Right lobe of liver (tissue), 6 donors: ENCODE measurements around the gene ADGRG3. TPM values are rescaled to one million over a fixed set of nuclear protein-coding genes. Genes with fewer than 3 reads are reported as not detected.

ENCODE experiments used
- ATAC-seq, 4 donors: fragments of 200-7000 bp; cut with Tn5 transposase; one replicate each; pipeline ENCODE4 v1.9.1; 2020; ENCODE audit warnings: mild to moderate bottlenecking in 4 of 4, moderate library complexity in 4 of 4
- DNase-seq, 3 donors: peaks; one replicate each; pipeline ENCODE4 v3.0.0-alpha.2; 2020
- H3K27ac ChIP-seq, 3 donors: fragments of 200-600 bp; one replicate each; pipeline ENCODE4 v1.8.0; 2022
- H3K27me3 ChIP-seq, 2 donors: fragments of 200-600 bp; one replicate each; pipeline ENCODE4 v1.8.0; 2022
- H3K36me3 ChIP-seq, 4 donors: fragments of 200-600 bp; sonication (generic) in 1 of 4; one replicate each; pipeline versions ENCODE4 v1.5.1 to v1.8.0; 2017 to 2022; ENCODE audit warnings: control low read depth in 1 of 4
- H3K4me1 ChIP-seq, 4 donors: fragments of 200-600 bp; sonication (generic) in 1 of 4; one replicate each; pipeline versions ENCODE4 v1.5.1 to v1.8.0; 2017 to 2022; ENCODE audit warnings: control low read depth in 1 of 4
- H3K4me3 ChIP-seq, 3 donors: fragments of 200-600 bp; one replicate each; pipeline ENCODE4 v1.8.0; 2022
- H3K9me3 ChIP-seq, 4 donors: fragments of 200-600 bp; sonication (generic) in 1 of 4; one replicate each; pipeline versions ENCODE4 v1.5.1 to v1.8.0; 2017 to 2022; ENCODE audit warnings: control low read depth in 1 of 4
- POLR2A ChIP-seq: fragments of 450-650 bp; IDR thresholded peaks from one replicate; pipeline ENCODE4 v1.6.1; 2017; ENCODE audit warnings: antibody characterized with exemption, mild to moderate bottlenecking
- WGBS: methylation state at CpG from one replicate; pipeline ENCODE4 v1.1.6; 2018; ENCODE audit warnings: low coverage, low lambda C conversion rate; ENCODE audit not compliant: insufficient coverage; ENCODE audit errors: missing lambda C conversion rate; 5-methylcytosine and 5-hydroxymethylcytosine counted together
- intact Hi-C, 2 donors: fragments of 100-400 bp; cut with DNase I; formaldehyde crosslinking; loops; one replicate each; pipeline versions ENCODE4 v1.11.2 to v1.14.1; 2022
- total RNA-seq, 6 experiments: library from RNA; depleted of rRNA in 2 of 6; stranded (reverse); fragments of >200 nt in 2 of 6; fragmentation: NEBNext Ultra II Directional in 3 of 6; extraction: Animal tissue kit (Norgen Biotek cat#: 25700) in 3 of 6; gene quantifications; one replicate each; pipeline versions ENCODE4 v1.1.0 to v1.2.4, GENCODE V29; 2016 to 2023
- TF ChIP-seq, protein P1 (sequence below), 4 donors: fragments of 200-600 bp in 3 of 4; fragments of 450-650 bp in 1 of 4; IDR thresholded peaks; one replicate each; pipeline versions ENCODE4 v1.5.1 to v1.8.0; 2016 to 2022; ENCODE audit warnings: antibody characterized with exemption in 4 of 4, mild to moderate bottlenecking in 2 of 4
- donor health status: DM: no; HTN: yes; CAD: no.
- donor health status: DM: no; HTN: no; CAD: no.
- donor health status: DM: no; HTN: no; CAD: no.
- donor health status: DM: no; HTN: yes; CAD: no.
- donor health status: DM: no; HTN: yes; CAD: no.

The ADGRG3 gene
- total RNA-seq, 6 experiments from 2014 or later, result 0.37 to 1.6 (median 0.83) TPM

DNA sequence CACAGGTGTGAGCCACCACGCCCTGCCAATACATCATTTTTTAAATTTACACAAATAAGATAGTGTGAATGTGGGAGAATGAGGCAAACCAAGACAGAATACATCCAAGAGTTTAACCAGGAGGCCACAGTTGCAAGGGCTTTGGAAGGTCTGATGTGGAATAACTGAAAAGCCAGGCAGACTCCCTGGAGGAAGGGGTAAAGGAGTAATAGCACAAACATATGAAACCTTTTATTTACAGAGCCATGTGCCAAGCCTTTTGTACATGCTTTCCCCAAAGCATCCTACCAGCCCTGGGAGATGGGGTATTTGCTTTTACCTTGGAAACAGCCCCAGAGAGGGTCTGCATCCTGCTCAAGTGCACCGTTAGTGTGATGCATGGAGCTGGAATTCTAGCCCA is 4.7 kb downstream of the ADGRG3 start:
- Histone ChIP-seq H3K36me3 (no peaks in the 10 kb centered on the region), H3K9me3 (no peaks in the 10 kb centered on the region), H3K4me1 (peaks cover 0 to 29% (median 9%) of the 10 kb centered on the region in 4 donors), H3K27me3 (no peaks in the 10 kb centered on the region), H3K4me3 (no peak overlapping the region), H3K27ac (no peak overlapping the region)
- 86% methylated on average over 1 of the region's 2 CpGs for WGBS
- intact Hi-C loops, result no loop called here
- DNase-seq, result no peak
- no peak for ATAC-seq
- TF ChIP-seq, protein P1, sequence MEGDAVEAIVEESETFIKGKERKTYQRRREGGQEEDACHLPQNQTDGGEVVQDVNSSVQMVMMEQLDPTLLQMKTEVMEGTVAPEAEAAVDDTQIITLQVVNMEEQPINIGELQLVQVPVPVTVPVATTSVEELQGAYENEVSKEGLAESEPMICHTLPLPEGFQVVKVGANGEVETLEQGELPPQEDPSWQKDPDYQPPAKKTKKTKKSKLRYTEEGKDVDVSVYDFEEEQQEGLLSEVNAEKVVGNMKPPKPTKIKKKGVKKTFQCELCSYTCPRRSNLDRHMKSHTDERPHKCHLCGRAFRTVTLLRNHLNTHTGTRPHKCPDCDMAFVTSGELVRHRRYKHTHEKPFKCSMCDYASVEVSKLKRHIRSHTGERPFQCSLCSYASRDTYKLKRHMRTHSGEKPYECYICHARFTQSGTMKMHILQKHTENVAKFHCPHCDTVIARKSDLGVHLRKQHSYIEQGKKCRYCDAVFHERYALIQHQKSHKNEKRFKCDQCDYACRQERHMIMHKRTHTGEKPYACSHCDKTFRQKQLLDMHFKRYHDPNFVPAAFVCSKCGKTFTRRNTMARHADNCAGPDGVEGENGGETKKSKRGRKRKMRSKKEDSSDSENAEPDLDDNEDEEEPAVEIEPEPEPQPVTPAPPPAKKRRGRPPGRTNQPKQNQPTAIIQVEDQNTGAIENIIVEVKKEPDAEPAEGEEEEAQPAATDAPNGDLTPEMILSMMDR (IDR thresholded peaks at IDR 0.05), result no peak
- TF ChIP-seq POLR2A, result no peak

DNA sequence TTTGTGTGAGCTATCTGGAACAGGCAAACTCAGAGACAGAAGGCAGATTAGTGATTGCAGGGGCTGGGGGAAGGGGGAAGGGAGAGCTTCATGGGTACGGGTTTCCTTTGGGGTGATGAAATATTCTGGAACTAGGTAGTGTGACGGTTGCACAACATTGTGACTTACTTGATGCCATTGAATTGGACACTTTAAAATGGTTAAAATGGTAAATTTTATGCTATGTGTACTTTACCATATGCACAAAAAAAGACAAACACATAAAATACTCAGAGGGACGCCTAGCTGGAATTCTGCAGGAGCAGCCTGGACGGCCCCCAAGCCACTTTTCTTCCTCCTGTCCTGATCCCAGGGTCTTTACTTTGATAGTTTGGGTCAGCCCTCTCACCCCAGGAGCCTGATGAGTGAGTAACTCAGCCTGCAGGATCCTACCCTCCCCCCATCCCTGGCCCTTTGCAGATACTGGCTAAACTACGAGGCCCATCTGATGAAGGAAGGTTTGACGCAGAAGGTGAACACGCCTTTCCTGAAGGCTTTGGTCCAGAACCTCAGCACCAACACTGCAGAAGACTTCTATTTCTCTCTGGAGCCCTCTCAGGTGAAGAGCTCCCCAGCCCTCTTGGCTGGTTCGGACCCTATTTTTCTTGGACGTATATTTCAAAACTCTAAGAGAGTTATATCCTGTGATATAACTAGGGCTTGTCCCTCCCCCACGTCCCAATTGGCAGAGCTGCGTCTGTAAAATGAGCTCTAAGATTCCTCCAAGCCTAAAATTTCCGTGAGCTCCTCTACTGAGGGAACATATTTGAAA is 7.8 kb downstream of the ADGRG3 start:
- DNase-seq (no peak), ATAC-seq (peak; percentile 42 to 68 (median 56))
- peaks cover 0 to 34% (median 11%) of the 10 kb centered on the region in 4 donors for H3K4me1 ChIP-seq
- TF ChIP-seq POLR2A, result no peak
- TF ChIP-seq, protein P1 (IDR thresholded peaks at IDR 0.05), result no peak
- peak overlapping the region in 1 of 3 donors; percentile 85 for H3K27ac ChIP-seq
- no peaks in the 10 kb centered on the region for H3K9me3 ChIP-seq
- H3K27me3 ChIP-seq, result no peaks in the 10 kb centered on the region
- no peak overlapping the region for H3K4me3 ChIP-seq
- intact Hi-C loops, result no loop called here
- WGBS, result 49% methylated on average over 8 of the region's 12 CpGs
- H3K36me3 ChIP-seq, result no peaks in the 10 kb centered on the region

DNA sequence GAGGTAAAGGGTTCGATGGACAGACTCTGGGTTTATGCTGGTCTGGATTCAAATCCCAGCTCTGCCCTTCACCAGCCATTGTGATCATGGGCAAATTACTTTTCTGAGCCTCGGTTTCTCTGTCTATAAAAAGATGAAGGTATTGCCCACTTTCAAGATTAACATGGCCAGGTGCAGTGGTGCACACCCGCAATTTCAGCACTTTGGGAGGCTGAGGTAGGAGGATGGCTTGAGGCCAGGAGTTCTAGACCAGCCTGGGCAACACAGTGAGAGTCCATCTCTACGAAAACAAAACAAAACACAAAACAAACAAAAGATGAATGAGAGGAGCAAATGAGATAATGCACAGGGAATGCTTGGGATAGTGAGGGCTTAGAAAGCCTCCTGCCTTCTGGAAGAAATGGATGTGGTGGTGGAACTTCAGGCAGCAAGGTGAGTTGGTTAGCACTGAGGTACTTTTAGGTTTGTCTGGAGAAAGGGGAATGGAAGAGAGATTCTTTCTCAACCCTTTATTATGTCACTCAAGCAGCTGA is 8.5 kb downstream of the ADGRG3 start:
- no peaks in the 10 kb centered on the region for H3K9me3 ChIP-seq
- peaks cover 0 to 34% (median 11%) of the 10 kb centered on the region in 4 donors for H3K4me1 ChIP-seq
- H3K27ac ChIP-seq, result peak overlapping the region in 1 of 3 donors; percentile 85
- TF ChIP-seq POLR2A, result no peak
- TF ChIP-seq, protein P1 (IDR thresholded peaks at IDR 0.05), result no peak
- no peaks in the 10 kb centered on the region for H3K27me3 ChIP-seq
- DNase-seq (no peak), ATAC-seq (peak in 3 of 4 donors; percentile 47 to 64 (median 60))
- no peaks in the 10 kb centered on the region for H3K36me3 ChIP-seq
- WGBS, result 60% methylated on average over 4 of the region's 4 CpGs
- intact Hi-C loops, result no loop called here
- H3K4me3 ChIP-seq, result no peak overlapping the region

DNA sequence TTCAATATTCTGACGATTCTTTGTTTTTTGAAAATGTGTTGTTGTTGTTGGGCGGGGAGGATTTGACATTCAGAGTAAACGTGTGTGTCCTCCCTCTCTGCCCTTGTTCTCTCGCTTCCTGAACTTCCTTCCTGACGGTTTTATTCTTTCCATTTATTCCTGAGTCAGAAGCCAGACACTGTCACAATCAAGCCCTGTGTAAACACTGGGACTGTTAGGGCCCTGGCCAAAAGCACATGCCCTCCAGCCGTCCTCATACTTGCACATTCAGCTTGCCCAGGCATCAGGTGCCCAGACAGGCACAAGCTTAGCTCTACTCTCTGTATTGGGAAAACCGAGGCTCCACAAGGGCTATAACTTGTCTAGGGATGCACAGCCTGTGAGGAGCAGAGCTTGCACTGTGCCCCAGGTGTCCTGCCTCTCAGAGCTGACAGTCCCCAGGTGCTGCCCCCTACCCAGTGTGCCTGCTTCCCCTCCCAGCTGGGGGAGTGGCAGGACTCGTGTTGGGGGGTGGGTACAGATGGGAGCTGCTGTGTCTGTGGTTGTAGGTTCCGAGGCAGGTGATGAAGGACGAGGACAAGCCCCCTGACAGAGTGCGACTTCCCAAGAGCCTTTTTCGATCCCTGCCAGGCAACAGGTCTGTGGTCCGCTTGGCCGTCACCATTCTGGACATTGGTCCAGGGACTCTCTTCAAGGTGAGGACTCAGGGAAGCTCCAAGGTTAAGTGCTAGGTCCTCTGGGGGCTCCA is 9.7 kb downstream of the ADGRG3 start:
- no peaks in the 10 kb centered on the region for H3K36me3 ChIP-seq
- H3K4me3 ChIP-seq, result no peak overlapping the region
- DNase-seq, result peak; percentile 79 to 92 (median 92)
- 13% methylated on average over 7 of the region's 14 CpGs for WGBS
- intact Hi-C loops, result no loop called here
- H3K9me3 ChIP-seq, result no peaks in the 10 kb centered on the region
- peak overlapping the region in 2 of 3 donors; percentile 32 to 85 for H3K27ac ChIP-seq
- no peaks in the 10 kb centered on the region for H3K27me3 ChIP-seq
- TF ChIP-seq POLR2A, result peak; percentile 71
- TF ChIP-seq, protein P1 (IDR thresholded peaks at IDR 0.05), result no peak
- ATAC-seq, result peak; percentile 92 to 95 (median 93)
- peaks cover 0 to 34% (median 11%) of the 10 kb centered on the region in 4 donors for H3K4me1 ChIP-seq
